ENCODE data around the gene IGF1R.
"Not testable (repeated sequence)": the region's sequence is repeated elsewhere in the genome, so short reads cannot be mapped to it uniquely, and the experiment has no call there.

IGF1R gene

GRCh38 chr15:98998279-98998678, 349.9 kb downstream of the IGF1R start:
- Histone ChIP-seq H3K4me3 (ENCODE audit: low read depth in 1 of 2, low read length in 1 of 2) (no peak overlapping the region), H3K27ac (no peak overlapping the region), H3K4me1 (ENCODE audit: control insufficient read depth in 1 of 2, insufficient read depth in 1 of 2, low read depth in 1 of 2, low read length in 1 of 2) (no peaks in the 10 kb centered on the region), H3K9me3 (no peaks in the 10 kb centered on the region), H3K27me3 (peaks cover 7% of the 10 kb centered on the region), H3K36me3 (no peaks in the 10 kb centered on the region)
- no peak for TF ChIP-seq CTCF (IDR thresholded peaks at IDR 0.05)

GRCh38 chr15:98999233-98999632, 350.9 kb downstream of the IGF1R start:
- H3K4me1 ChIP-seq (ENCODE audit: control insufficient read depth in 1 of 2, insufficient read depth in 1 of 2, low read depth in 1 of 2, low read length in 1 of 2): no peaks in the 10 kb centered on the region
- H3K27me3 ChIP-seq: peaks cover 7% of the 10 kb centered on the region
- H3K9me3 ChIP-seq: no peaks in the 10 kb centered on the region
- TF ChIP-seq CTCF (IDR thresholded peaks at IDR 0.05): no peak
- H3K36me3 ChIP-seq: no peaks in the 10 kb centered on the region
- H3K27ac ChIP-seq: no peak overlapping the region
- H3K4me3 ChIP-seq (ENCODE audit: low read depth in 1 of 2, low read length in 1 of 2): no peak overlapping the region

- H3K4me3 ChIP-seq (ENCODE audit: low read depth in 1 of 2, low read length in 1 of 2): no peak overlapping the region
- no peaks in the 10 kb centered on the region for H3K9me3 ChIP-seq
- no peaks in the 10 kb centered on the region for H3K4me1 ChIP-seq (ENCODE audit: control insufficient read depth in 1 of 2, insufficient read depth in 1 of 2, low read depth in 1 of 2, low read length in 1 of 2)
- TF ChIP-seq CTCF (IDR thresholded peaks at IDR 0.05): no peak
- H3K27ac ChIP-seq: no peak overlapping the region
- H3K27me3 ChIP-seq: peaks cover 26% of the 10 kb centered on the region
- H3K36me3 ChIP-seq: no peaks in the 10 kb centered on the region
Observed at GRCh38 chr15:99002226-99002625, 353.9 kb downstream of the IGF1R start.

- peaks cover 26% of the 10 kb centered on the region for H3K27me3 ChIP-seq
- H3K9me3 ChIP-seq, H3K36me3 ChIP-seq: not testable (repeated sequence)
Observed at GRCh38 chr15:99003317-99003716, 355.0 kb downstream of the IGF1R start.

GRCh38 chr15:99004998-99005974, 356.9 kb downstream of the IGF1R start:
- not testable (repeated sequence) for H3K9me3 ChIP-seq; H3K27ac ChIP-seq; H3K36me3 ChIP-seq; H3K4me3 ChIP-seq (ENCODE audit: low read depth in 1 of 2, low read length in 1 of 2)
- peaks cover 15 to 16% of the 10 kb centered on the region in 2 experiments for H3K4me1 ChIP-seq (ENCODE audit: control insufficient read depth in 1 of 2, insufficient read depth in 1 of 2, low read depth in 1 of 2, low read length in 1 of 2)
- H3K27me3 ChIP-seq: peaks cover 26% of the 10 kb centered on the region

More at GRCh38 chr15:99003317-99003716, 355.0 kb downstream of the IGF1R start:
- not testable (repeated sequence) for H3K27ac ChIP-seq; H3K4me3 ChIP-seq (ENCODE audit: low read depth in 1 of 2, low read length in 1 of 2); H3K4me1 ChIP-seq (ENCODE audit: control insufficient read depth in 1 of 2, insufficient read depth in 1 of 2, low read depth in 1 of 2, low read length in 1 of 2)

- Histone ChIP-seq H3K4me1 (ENCODE audit: control insufficient read depth in 1 of 2, insufficient read depth in 1 of 2, low read depth in 1 of 2, low read length in 1 of 2) (peaks cover 15 to 16% of the 10 kb centered on the region in 2 experiments), H3K4me3 (ENCODE audit: low read depth in 1 of 2, low read length in 1 of 2) (no peak overlapping the region), H3K27ac (no peak overlapping the region), H3K27me3 (peaks cover 26% of the 10 kb centered on the region), H3K36me3 (no peaks in the 10 kb centered on the region), H3K9me3 (no peaks in the 10 kb centered on the region)
- no peak for TF ChIP-seq CTCF (IDR thresholded peaks at IDR 0.05)
Observed at GRCh38 chr15:99006146-99006545, 357.8 kb downstream of the IGF1R start.

All from neutrophil (primary cell).